CD4-positive, alpha-beta T cell (primary cell): ENCODE data around the gene LITAF. TPM values are rescaled to one million over a fixed set of nuclear protein-coding genes. Genes with fewer than 3 reads are reported as not detected.
"Not testable (repeated sequence)": the region's sequence is repeated elsewhere in the genome, so short reads cannot be mapped to it uniquely, and the experiment has no call there.

Experiments
- ATAC-seq: fragments of 200-7000 bp; cut with Tn5 transposase; one replicate; pipeline ENCODE4 v1.10.0; 2022; ENCODE audit warnings: mild to moderate bottlenecking; ENCODE audit not compliant: poor library complexity
- CTCF ChIA-PET: fragments of 350-600 bp; sonication (Branson Sonifier 250); formaldehyde crosslinking; loops from one replicate; lab custom pipeline; 2021; ENCODE audit warnings: antibody characterized with exemption, inconsistent platforms; lab: Charles Lee
- POLR2A ChIA-PET: fragments of 350-600 bp; sonication (Branson Sonifier 250); formaldehyde crosslinking; loops from one replicate; lab custom pipeline; 2021; ENCODE audit warnings: antibody characterized with exemption, inconsistent platforms; lab: Charles Lee
- DNase-seq, 14 experiments: peaks; one replicate each; pipeline ENCODE4 v3.0.0-alpha.2; 2013 to 2020; ENCODE audit warnings: mixed read lengths in 2 of 14
- H3K27ac ChIP-seq, 2 donors: one replicate each; pipeline versions ENCODE4 v1.5.1 to v1.7.0; 2013; ENCODE audit warnings: low read length in 2 of 2, low read depth in 1 of 2, mild to moderate bottlenecking in 1 of 2
- H3K27me3 ChIP-seq, 2 experiments: 1 replicate in 1 of 2; 2 replicates in 1 of 2; pipeline versions ENCODE4 v1.6.1 to v1.7.0; 2013; ENCODE audit warnings: low read length in 2 of 2, control low read depth in 1 of 2, mild to moderate bottlenecking in 1 of 2, moderate library complexity in 1 of 2; ENCODE audit not compliant: insufficient read depth in 2 of 2, control insufficient read depth in 1 of 2
- H3K36me3 ChIP-seq: one replicate; pipeline ENCODE4 v1.6.1; 2013; ENCODE audit warnings: low read length, control low read depth; ENCODE audit not compliant: insufficient read depth
- H3K4me1 ChIP-seq: one replicate; pipeline ENCODE4 v1.6.1; 2013; ENCODE audit warnings: low read length, control low read depth; ENCODE audit not compliant: insufficient read depth
- H3K4me3 ChIP-seq: one replicate; pipeline ENCODE4 v1.5.1; 2013; ENCODE audit warnings: mild to moderate bottlenecking, low read length, moderate library complexity
- H3K9me3 ChIP-seq, 2 experiments: 1 replicate in 1 of 2; 2 replicates in 1 of 2; pipeline versions ENCODE4 v1.6.1 to v1.7.0; 2013; ENCODE audit warnings: low read length in 2 of 2, mild to moderate bottlenecking in 2 of 2, control low read depth in 1 of 2, moderate library complexity in 1 of 2; ENCODE audit not compliant: control insufficient read depth in 1 of 2, insufficient read depth in 1 of 2
- H3K27ac Mint-ChIP-seq: one replicate; pipeline ENCODE4 v1.8.0; 2020; ENCODE audit warnings: mixed read lengths
- H3K27me3 Mint-ChIP-seq: one replicate; pipeline ENCODE4 v1.8.0; 2021; ENCODE audit warnings: mixed read lengths
- H3K36me3 Mint-ChIP-seq: one replicate; pipeline ENCODE4 v1.8.0; 2021; ENCODE audit warnings: low read depth, mixed read lengths
- H3K4me1 Mint-ChIP-seq: one replicate; pipeline ENCODE4 v1.8.0; 2021; ENCODE audit warnings: low read depth, mixed read lengths
- H3K4me3 Mint-ChIP-seq: one replicate; pipeline ENCODE4 v1.8.0; 2020; ENCODE audit warnings: mild to moderate bottlenecking, mixed read lengths
- H3K9me3 Mint-ChIP-seq: one replicate; pipeline ENCODE4 v1.8.0; 2020; ENCODE audit warnings: mixed read lengths
- CTCF ChIP-seq: fragments of 200-600 bp; IDR thresholded peaks from one replicate; pipeline ENCODE4 v1.8.0; 2022; ENCODE audit warnings: antibody characterized with exemption, mild to moderate bottlenecking
- intact Hi-C, 2 experiments: fragments of 100-400 bp; cut with DNase I in 1 of 2; cut with micrococcal nuclease in 1 of 2; formaldehyde crosslinking; loops; one replicate each; pipeline versions ENCODE4 v1.15.1 to v1.9.0; 2023 to 2025; cut with DNase I, micrococcal nuclease
- total RNA-seq, 174 experiments: library from RNA in 2 of 174; stranded (reverse) in 2 of 174; gene quantifications; one replicate each; pipeline ENCODE4 v1.2.3 and lab custom pipeline; 2021 to 2026

The LITAF gene
- total RNA-seq, 2 experiments from 2014 or later = 226 to 257 TPM

GRCh38 chr16:11514283-11514682 is 72.4 kb downstream of the LITAF start:
- H3K4me3 Mint-ChIP-seq = no peak overlapping the region
- no peak for TF ChIP-seq CTCF
- DNase-seq = no peak
- intact Hi-C loops = no loop called here
- Histone ChIP-seq H3K9me3 (no peaks in the 10 kb centered on the region), H3K4me3 (no peak overlapping the region), H3K27me3 (no peaks in the 10 kb centered on the region), H3K4me1 (no peaks in the 10 kb centered on the region), H3K36me3 (no peaks in the 10 kb centered on the region), H3K27ac (no peak overlapping the region)
- H3K27me3 Mint-ChIP-seq = no peaks in the 10 kb centered on the region
- POLR2A ChIA-PET = no interaction called here
- H3K27ac Mint-ChIP-seq = no peak overlapping the region
- H3K4me1 Mint-ChIP-seq = no peaks in the 10 kb centered on the region
- ATAC-seq = no peak
- CTCF ChIA-PET = no interaction called here
- H3K36me3 Mint-ChIP-seq = no peaks in the 10 kb centered on the region
- no peaks in the 10 kb centered on the region for H3K9me3 Mint-ChIP-seq

- H3K9me3 ChIP-seq, H3K27ac ChIP-seq, CTCF ChIA-PET, H3K27me3 Mint-ChIP-seq, H3K27me3 ChIP-seq, POLR2A ChIA-PET, H3K27ac Mint-ChIP-seq, DNase-seq, H3K4me3 Mint-ChIP-seq, H3K36me3 Mint-ChIP-seq, H3K4me1 ChIP-seq, H3K9me3 Mint-ChIP-seq, ATAC-seq, H3K36me3 ChIP-seq, H3K4me1 Mint-ChIP-seq, H3K4me3 ChIP-seq, intact Hi-C loops: not testable (repeated sequence)
Measured at GRCh38 chr16:11513366-11513765, 73.4 kb downstream of the LITAF start.

GRCh38 chr16:11511801-11512200 is 74.9 kb downstream of the LITAF start:
- Mint-ChIP-seq H3K27ac (no peak overlapping the region), H3K9me3 (no peaks in the 10 kb centered on the region), H3K4me1 (no peaks in the 10 kb centered on the region), H3K4me3 (no peak overlapping the region), H3K27me3 (no peaks in the 10 kb centered on the region), H3K36me3 (no peaks in the 10 kb centered on the region)
- H3K4me1 ChIP-seq = no peaks in the 10 kb centered on the region
- H3K4me3 ChIP-seq = no peak overlapping the region
- H3K27ac ChIP-seq = no peak overlapping the region
- no peaks in the 10 kb centered on the region for H3K9me3 ChIP-seq
- ChIA-PET POLR2A (no interaction called here), CTCF (no interaction called here)
- no peak for DNase-seq
- H3K36me3 ChIP-seq = no peaks in the 10 kb centered on the region
- no peak for ATAC-seq
- TF ChIP-seq CTCF = no peak
- intact Hi-C loops = no loop called here
- no peaks in the 10 kb centered on the region for H3K27me3 ChIP-seq

GRCh38 chr16:11511328-11511727 is 75.4 kb downstream of the LITAF start:
- Histone ChIP-seq H3K27me3 (no peaks in the 10 kb centered on the region), H3K9me3 (no peaks in the 10 kb centered on the region), H3K36me3 (no peaks in the 10 kb centered on the region), H3K4me1 (no peaks in the 10 kb centered on the region), H3K4me3 (no peak overlapping the region), H3K27ac (no peak overlapping the region)
- no peak for TF ChIP-seq CTCF
- Mint-ChIP-seq H3K27me3 (no peaks in the 10 kb centered on the region), H3K4me3 (no peak overlapping the region), H3K36me3 (no peaks in the 10 kb centered on the region), H3K27ac (no peak overlapping the region), H3K4me1 (no peaks in the 10 kb centered on the region), H3K9me3 (no peaks in the 10 kb centered on the region)
- no peak for DNase-seq
- no peak for ATAC-seq
- intact Hi-C loops = no loop called here
- ChIA-PET CTCF (no interaction called here), POLR2A (no interaction called here)
